NCI-H82 (cell line): ENCODE results near the gene PCGF2.

ENCODE experiments used
- DNase-seq: peaks from one replicate; lab custom pipeline; 2025; lab: John Stamatoyannopoulos, UW

The PCGF2 gene

DNA sequence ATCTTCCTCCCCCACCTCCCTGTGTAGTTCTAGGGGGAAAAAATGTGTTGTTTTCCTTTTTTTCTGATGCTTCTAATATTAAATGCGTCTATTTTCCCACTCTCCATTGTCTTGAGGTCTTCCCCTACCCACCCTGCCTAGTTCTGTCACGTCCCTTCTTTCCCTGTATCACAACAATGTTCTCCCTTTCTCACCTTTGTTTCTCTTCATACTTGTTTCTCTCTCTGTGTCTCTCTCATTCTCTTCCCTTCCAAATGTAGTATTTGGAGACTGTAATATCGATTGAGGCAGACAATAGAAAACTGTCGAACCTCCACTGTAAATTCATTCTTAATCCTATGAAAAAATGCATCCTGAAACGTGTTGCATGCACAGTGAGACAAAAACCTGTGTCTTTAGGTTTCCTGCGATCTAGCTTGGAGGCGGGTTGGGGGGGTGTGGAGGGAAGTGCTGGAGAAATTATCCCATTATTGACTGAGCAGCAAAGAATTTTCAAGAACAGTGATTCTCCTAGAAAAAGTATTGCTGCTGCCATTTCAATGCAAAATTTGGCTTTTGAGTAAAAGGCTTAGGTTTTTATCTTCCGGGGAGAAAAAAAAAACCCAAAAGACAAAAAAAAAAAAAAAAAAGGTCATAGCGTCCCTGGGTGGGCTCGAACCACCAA is 3.1 kb upstream of the PCGF2 start:
- DNase-seq: peak; percentile 82

DNA sequence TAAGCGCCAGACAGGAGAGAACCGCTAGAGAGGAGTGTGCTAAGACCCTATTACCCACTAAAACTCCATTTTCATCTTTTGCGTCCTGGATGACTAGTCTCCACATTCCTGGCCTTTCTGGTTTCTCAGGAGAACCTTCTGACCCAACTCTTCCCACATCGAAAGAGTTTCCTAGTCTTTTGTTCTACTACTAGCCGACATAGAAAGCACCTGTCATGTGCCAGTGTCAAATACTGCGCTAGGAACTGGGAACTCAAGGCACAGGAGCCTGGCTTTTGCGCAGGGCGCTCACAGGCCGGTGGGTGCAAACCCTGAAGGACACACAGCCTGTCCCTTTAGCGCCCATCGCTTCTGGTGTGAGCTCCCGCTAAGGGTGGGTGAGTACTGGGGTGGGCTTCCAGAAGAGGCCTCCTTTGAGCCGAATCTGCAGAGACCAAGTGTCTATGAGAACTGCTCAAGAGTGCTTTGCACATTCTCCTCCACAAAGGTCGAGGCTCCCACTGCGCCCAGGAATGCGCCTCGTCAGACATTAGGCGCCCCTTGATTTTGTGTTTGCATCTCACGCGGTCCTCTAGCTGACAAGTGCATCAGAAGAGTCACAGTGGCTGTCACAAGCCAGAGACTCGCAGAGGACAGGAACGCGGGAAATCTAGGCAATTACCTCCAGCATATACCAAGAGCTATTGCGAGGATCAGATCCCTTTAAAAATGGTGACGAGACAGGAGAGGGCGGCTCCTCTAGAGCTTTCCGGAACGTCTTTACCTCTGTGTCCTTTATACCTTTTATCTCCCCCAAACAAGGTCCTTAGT is 2.4 kb upstream of the PCGF2 start:
- peak; percentile 74 for DNase-seq

DNA sequence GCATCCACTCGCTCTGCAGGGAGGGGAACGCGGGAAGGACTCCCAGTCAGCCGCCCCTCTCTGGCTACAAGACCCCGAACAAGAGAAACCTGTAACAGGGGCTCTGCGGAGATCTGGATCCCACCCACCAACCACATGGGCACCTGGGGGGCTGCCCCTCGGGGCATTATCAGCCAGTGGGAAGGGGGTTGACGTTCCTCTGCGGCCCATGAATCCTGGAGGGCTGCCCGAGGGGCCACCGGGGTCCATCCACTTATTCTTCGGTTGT is 1.8 kb upstream of the PCGF2 start:
- peak; percentile 63 for DNase-seq

DNA sequence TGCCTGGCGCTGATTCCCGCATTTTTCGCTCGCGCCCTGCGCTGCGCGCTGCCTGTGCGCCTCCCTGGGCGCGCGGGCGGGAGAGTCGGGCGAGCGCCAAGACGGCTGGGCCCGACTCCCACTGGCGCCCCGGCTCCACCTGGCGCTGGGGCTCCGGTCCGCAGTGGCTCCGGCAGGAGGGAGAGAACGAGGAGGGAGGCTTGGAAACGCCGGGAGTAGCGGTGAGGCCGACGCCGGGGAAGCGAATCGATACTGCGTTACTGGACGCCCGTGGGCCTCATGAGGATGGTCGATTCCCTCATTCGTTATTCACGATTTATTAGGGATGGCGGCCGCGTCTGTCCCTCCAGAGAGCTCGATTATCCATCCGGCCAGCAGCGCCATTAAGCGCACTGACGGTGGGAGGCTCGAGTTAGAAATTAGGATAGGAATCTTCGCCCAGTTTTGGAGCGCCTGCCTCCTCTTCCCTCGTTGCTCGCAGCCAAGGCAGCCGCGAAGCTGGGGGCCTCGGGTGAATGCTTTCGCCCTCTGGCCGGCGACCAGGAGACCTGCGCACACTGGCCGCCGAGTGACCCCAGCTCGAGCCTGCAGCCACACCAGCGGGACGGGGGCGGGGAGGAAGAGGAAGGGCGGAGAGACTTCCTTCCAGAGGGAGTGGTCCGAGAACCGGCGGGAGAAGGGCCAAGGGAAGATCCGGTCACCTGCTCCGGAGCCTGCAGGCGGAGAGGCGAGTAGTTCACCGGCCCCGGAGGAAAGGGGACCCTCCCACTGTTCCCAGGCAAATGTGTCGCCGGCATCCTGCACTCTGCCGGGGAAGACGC is 1.3 kb upstream of the PCGF2 start:
- DNase-seq: peak; percentile 83

DNA sequence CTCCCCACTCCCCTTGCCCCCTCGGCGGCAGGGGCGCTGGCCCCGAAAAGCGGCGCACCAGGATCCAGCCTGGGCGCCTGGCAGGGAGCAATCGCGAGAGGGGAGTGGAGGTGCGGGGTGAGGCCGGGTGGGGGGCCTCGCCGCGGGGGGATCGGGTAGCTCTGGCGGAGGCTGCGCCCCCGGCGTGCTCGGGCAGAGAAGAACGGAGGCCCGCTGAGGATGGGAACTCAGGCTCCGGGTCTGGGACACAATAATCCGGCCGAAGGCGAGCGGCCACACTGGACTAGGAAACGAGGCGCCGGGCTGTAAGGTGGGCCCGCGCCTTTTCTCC is 721 bp upstream of the PCGF2 start:
- no peak for DNase-seq

DNA sequence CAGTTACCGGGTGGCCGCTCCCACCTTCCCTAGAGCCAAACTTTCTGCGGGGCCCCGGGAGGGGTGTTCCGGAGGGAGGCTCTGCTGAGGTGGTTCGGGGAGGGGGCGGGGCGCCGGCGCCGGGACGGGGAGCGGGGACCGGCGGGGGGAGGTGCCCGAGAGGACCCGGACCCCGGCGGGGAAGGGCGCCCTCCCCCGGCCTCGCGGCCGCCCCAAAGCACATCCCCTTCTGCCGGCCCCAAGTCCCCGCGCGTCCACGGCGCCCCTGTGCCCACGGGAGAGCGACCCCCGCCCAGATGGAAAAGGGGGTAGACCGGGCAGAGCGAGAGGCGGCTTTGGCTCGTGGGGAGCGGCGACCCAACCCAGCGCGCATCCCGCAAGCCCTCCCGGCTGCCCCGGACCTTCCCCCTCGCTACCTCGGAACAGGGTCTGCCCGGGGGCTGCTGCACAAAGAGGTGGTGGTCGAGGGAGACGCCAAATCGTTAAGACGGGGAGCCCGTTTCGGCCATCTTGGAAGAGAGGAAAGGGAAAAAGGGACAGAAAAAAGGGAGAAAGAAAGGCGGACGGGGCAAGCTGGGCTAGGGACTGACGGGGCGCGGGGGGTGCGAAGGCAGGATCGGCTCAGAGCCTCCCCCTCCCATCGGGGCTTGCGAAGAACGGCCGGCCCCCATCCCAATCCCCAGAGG is 530 bp downstream of the PCGF2 start:
- peak; percentile 86 for DNase-seq

DNA sequence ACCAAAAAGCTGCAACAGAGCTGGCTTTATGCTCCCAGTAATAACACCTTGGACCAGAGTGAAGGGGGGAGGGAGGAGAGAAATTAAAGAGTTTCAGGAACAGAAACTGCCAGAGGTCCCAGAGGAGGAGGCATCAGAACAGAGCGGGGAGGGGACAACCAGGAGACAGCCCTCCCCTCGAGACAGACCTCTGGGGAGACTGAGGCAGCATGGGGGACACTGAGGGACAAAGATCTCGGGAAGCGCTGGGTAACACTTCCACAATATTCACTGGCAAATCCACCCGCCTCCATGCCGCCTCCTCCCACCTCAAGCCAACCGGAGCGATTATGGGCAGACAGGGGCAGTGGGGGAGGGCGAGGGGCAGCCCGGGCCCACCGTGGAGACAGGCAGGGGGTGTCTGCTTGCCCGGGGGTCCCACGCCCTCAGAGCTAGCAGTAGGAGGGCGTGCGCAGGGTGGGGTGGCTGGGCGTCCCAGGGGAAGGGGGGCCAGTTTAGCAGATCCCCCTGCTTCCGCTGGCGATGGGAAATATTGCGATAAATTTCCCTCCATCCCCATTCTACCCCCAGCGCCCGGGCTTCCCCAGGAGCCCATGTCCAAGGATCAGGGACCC is 1.2 kb downstream of the PCGF2 start:
- peak; percentile 62 for DNase-seq

DNA sequence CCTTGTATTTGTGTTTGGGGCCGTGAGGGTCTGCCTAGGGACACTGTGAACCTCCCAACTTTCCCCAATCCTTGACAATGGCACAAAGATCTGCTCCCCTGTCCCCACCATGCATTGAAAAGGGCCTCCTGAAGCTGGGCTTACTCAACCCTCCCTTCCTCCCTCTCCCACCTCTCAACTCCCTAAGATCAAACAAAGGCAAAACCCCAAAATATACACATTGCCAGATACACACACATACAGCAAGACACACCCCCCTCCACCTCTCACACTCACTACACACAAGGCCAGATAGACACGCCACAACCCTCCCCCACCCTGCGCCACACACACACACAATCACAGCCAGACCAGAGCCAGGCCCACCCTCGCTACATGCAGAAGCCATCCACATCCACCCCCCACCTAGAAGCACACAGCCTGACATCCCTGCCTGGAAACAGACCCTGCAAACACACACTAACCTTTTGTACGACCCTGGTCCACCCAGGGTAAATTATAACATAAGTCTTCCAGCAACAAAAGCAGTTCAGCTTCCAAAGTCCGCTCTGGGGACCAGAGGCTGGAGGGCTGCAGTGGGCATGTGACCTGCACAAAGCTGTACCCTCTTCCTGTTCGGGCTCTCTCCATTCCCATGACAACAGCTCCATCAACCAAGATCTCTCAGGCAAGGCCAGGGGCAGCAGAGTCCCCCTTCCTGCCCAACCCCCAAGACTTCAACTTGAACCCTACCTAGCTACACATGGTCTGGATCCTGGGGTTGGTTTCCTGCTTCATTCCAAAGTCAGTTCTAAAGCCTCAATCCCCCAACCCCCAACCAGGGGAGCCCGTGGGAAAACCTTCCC is 1.9 kb downstream of the PCGF2 start:
- DNase-seq: peak; percentile 37

DNA sequence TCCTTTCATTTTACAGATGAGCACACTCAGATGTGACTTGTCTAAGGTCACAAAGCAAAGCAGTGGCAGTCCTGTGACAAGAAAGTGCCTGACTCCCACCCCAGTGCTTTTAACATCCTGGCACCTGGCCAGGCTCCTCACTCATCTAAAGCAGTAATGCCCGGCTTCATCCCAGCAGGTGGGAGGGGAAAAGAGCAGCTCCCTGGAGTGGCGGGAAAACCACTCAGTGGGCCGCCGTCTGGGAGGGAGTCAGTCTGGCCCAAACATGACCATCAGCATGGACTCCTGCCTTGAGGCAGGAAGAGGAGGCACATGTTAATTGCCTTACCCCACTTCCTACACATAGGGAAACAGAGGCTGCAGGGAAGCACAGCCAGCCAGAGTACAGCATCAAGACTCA is 2.6 kb downstream of the PCGF2 start:
- DNase-seq: peak; percentile 84

DNA sequence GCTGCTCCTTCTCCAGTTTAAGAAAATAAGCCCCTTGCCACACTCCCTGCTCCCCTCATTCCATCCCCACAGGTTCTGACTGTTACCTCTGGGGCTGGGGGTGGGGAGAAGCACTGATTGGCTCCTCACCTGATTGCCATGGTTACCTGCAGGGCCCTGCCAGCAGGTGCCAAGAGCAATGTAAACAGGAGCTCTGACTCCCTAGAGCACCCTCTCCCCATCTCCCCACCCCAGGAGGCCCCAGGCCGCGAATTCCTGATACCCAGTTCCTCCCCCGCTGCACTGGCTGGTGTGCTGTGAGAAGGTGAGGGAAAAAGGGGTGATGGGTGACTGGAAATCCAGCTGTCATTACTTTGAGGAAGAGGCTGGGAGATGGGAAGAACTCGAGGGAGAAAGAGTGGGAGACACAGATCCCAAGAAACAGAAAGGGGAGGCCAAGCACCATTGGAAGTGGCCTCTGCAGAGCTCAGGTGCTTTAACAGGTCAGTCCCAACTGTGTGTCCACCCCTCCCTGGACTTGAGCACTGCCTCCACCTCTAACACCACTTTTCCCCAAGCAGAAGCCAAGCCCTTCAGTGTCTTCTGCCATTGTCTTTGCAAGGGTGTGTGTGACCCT is 4.5 kb downstream of the PCGF2 start:
- no peak for DNase-seq

DNA sequence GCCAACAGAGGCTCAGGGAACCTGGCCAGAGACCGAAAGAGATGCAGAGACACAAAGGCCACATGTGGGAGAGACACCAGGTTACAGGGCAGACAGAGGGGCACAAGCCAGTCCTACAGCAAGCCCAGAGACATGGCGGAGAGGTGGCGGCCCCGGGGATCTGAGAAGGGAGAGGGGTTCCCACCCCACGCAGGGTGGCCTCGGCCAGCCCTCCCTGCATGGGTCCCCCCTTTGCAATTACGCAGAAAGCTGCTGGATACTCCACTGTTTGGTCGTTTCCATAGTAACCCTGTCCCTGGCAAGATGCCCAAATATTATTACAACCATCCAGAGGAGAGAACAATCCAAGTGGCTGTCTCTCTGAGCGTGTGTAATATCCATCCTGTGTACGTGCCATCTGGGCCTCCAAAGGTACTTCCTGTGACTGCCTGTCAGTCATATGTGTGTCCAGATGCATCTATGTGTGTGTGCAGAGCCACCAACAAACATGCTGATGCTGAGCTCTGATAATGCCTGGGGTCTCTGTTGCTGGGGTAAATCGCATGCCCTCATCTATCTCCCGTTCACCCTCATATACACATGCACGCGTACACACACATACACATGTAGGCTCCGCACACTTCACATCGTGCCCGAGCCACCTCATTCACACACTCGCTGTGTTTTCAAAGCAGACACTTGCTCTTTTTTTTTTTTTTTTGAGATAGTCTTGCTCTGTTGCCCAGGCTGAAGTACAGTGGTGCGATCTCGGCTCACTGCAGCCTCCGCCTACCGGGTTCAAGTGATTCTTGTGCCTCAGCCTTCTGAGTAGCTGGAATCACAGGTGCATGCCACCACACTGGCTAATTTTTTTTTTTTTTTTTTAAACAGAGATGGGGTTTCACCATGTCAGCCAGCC is 5.5 kb downstream of the PCGF2 start:
- peak; percentile 61 for DNase-seq

DNA sequence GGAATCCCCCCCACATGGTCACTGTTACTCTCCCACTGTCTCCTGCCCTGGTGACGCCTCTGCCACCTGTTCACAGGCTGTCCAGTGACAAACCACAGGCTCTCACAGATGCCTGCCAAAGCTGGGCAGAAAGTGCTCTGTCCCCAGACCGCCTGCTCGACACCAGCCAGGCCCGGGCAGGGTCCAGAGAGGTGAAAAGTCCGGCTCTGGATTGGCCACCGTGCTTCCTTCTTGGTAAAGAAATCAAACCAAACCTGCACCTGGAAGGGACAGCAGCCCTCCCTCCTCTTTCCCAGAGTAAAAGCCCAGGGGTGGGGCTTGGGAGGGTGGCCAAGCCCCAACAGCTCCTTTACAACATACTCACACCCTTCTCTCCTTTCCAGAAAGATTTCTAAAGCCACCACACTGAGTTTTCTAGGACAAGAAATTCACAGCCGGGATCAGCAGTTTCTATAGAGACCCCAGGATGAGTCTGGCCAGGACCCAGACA is 6.2 kb downstream of the PCGF2 start:
- DNase-seq: no peak

DNA sequence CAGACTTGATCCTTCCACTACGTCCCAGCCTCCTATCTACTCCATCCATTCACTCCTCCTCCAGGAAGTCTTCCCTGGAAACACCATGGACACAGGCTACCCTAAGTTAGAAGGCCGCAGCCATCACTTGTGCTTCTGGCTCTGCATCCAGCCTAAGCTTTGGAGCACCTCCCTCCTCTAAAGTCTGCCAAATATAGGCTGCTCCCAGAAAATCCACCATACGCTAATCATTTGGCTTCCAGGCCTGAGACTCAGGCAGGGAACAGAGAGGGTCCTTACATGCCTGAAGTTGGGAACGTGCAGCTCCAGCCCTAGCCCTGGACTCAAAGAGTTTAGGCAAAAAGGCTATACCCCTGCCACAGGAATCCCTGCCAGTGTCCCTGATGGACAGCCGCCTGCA is 6.7 kb downstream of the PCGF2 start:
- DNase-seq: no peak

DNA sequence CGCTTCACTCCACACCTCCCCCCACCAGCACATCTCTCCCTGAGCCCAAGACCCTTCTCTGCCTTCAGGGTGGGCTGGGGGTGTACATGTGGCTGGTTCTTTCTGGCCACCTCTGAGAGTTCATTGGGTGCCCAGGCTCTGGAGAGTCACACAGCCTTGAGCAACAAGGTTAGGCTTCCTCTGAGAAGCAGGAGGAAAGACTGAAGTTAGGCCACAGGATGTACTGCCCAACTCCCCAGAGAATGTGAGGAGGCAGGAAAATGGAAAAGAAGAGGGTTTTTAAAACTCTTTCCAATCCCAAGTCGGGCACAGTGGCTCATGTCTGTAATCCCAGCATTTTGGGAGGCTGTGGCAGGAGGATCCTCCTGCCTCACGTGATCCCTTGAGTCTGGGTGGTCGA is 7.3 kb downstream of the PCGF2 start:
- no peak for DNase-seq

DNA sequence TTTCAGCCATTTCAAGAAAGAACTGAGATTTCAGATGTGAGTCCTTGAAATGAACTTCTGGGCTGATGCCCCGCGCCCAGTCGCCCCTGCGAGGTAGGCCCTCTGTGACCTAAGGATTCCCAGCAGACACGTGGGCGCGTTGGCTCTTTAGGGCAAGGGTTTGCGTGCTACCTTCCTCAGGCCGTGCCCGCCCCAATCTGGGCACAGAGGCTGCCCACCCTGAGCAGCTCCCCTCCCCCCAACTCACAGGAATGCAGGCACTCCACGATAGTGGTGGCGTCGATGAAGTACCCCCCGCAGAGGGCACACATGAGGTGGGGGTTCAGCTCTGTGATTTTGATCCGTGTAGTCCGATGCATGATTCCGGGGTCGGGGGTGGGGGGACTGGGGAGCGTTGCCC is 8.1 kb downstream of the PCGF2 start:
- no peak for DNase-seq

DNA sequence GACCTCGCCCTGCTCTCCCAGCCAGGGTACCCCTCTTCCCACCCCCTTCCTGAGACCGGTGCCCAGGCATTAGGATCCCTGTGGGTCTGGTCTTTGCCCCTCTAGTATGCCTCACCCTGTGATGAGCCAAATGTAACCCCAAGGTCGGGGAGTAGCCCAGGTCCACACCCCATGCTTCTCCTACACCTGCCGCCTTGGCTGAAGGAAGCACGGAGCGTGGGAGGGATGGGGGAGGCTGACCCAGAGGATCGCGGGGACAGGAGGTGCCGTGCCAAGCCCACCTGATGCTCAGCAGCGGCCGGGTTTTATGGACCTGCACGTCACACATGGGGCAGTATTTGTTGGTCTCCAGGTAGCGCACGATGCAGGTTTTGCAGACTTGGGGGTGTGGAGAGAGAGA is 8.8 kb downstream of the PCGF2 start:
- no peak for DNase-seq

DNA sequence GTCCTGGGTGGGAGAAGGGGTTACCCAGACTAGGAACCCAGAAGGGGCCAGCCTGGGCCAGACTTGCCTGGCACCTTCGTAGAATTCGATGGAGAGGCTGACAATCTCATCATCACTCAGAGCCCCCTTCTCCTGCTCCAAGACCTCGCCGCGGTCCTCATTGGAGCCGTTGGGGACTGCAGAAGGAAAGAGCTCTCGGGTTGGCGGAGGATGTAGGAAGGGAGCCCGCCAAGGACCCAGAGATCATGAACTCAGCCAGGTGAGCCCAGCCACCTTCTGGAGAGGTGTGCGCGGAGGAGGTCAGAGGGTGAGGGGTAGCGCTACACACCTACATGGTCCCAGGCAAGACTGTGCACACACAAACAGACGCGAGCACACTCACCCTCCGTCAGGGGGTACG is 9.4 kb downstream of the PCGF2 start:
- no peak for DNase-seq

DNA sequence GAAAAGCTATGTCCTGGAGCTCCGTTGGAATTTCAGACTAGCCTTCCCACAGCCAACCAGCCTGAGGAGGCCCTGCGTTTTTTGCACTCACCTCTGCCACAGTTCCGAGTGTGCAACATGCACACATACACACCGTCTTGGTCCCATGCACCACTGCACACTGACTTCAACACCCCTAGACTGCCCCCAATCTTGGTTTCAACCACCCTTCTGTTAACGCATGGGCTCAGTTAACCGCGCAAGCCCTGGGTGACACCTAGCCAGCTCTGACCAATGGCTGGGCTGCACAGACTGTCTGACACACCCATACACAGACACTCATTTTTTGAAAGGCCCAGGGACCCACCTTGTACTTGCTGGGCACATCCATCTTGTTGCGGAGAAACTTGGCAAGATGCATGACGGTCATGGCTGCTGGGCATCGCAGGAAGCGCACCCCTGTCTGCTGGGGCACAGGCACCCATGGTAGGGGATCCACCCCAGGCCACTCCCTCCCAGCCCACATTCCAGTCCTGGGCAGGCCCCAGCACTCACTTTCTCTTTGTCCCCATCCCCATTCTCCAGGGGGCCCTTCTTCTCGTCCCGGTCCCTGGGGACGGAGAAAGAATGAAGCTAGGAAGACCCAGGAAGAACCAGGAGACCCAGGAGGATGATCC is 10.0 kb downstream of the PCGF2 start:
- no peak for DNase-seq
